WTC11 (cell line): ENCODE results near the gene GABRG3.
"Not testable (repeated sequence)": the region's sequence is repeated elsewhere in the genome, so short reads cannot be mapped to it uniquely, and the experiment has no call there.

Experiments
- CDX4 ChIP-seq: fragments of 250-450 bp; sonication (Bioruptor Pico); IDR thresholded peaks from 2 replicates; pipeline ENCODE4 v1.9.0; 2021; ENCODE audit warnings: moderate library complexity, mild to moderate bottlenecking, inconsistent platforms, borderline replicate concordance
- CTCF ChIP-seq: fragments of 200-600 bp; IDR thresholded peaks from 2 replicates; pipeline ENCODE4 v1.8.0; 2022; ENCODE audit warnings: antibody characterized with exemption
- E2F4 ChIP-seq: sonication (generic); formaldehyde crosslinking; IDR thresholded peaks from 2 replicates; pipeline ENCODE4 v1.8.1; 2022; ENCODE audit warnings: low read depth, mild to moderate bottlenecking, moderate library complexity, missing genetic modification reagents, borderline replicate concordance
- ETV6 ChIP-seq: sonication (generic); formaldehyde crosslinking; IDR thresholded peaks from 2 replicates; pipeline ENCODE4 v1.8.1; 2022; ENCODE audit warnings: mild to moderate bottlenecking, missing genetic modification reagents
- JUN ChIP-seq: sonication (generic); formaldehyde crosslinking; IDR thresholded peaks from 2 replicates; pipeline ENCODE4 v1.8.0; 2023; ENCODE audit warnings: mild to moderate bottlenecking, missing genetic modification reagents
- MAX ChIP-seq: sonication (generic); formaldehyde crosslinking; IDR thresholded peaks from 2 replicates; pipeline ENCODE4 v1.8.0; 2022; ENCODE audit warnings: mild to moderate bottlenecking, missing genetic modification reagents
- PRDM15 ChIP-seq: sonication (generic); formaldehyde crosslinking; IDR thresholded peaks from 2 replicates; pipeline ENCODE4 v1.8.0; 2022; ENCODE audit warnings: missing genetic modification reagents
- USF2 ChIP-seq: sonication (generic); formaldehyde crosslinking; IDR thresholded peaks from 2 replicates; pipeline ENCODE4 v1.8.1; 2023; ENCODE audit warnings: mild to moderate bottlenecking, missing genetic modification reagents, moderate library complexity
- ZNF219 ChIP-seq: sonication (generic); formaldehyde crosslinking; IDR thresholded peaks from 2 replicates; pipeline ENCODE4 v1.8.0; 2023; ENCODE audit warnings: missing genetic modification reagents, mild to moderate bottlenecking, borderline replicate concordance

- TF ChIP-seq PRDM15 (CRISPR knock-in tag); CTCF; ZNF219 (CRISPR knock-in tag); USF2 (CRISPR knock-in tag); ETV6; MAX (CRISPR knock-in tag); E2F4 (CRISPR knock-in tag); CDX4; JUN (CRISPR knock-in tag): not testable (repeated sequence)
These were observed 220.5 kb downstream of the GABRG3 start for GRCh38 chr15:27191515-27191914.
